ENCODE data around the gene GPR171. TPM values are rescaled to one million over a fixed set of nuclear protein-coding genes. Genes with fewer than 3 reads are reported as not detected.

GPR171 gene
- total RNA-seq, 2 experiments from 2014 or later, result 84.9 to 111 TPM

DNA sequence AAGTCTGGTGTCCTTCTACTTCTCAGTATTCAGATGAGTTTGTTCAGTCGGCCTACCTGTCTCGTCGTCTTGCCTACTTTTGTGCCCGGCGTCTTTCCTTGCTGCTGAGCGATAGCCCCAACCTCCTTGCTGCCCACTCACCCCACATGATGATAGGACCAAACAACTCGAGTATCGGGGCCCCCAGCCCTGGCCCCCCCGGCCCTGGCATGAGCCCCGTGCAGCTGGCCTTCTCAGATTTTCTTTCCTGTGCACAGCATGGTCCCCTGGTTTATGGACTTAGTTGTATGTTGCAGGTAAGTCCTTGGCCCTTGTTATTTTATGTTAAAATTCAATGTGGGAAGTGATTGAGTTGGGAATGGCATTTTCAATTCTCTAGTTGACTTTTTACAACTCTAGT lies 43.2 kb downstream of the GPR171 start:
- ChIA-PET CTCF (interaction anchor here (0.9 to 1.5 kb wide), 2 partner anchors 8 to 14 kb away, joined by 3 to 5 read pairs; no protein-coding TSS in a partner anchor), POLR2A (no interaction called here)
- DNase-seq (no peak), ATAC-seq (no peak)
- intact Hi-C loops (cut with DNase I, micrococcal nuclease), result loop anchor here in 1 of 2 experiments (10.0 kb wide), 2 partner anchors 305 to 755 kb away; partner anchors contain the start of gene IGSF10
- Mint-ChIP-seq H3K4me1 (no peaks in the 10 kb centered on the region), H3K27me3 (peaks cover 4% of the 10 kb centered on the region), H3K36me3 (ENCODE audit: low read depth) (no peaks in the 10 kb centered on the region), H3K9me3 (ENCODE audit: low read depth) (no peaks in the 10 kb centered on the region), H3K27ac (no peak overlapping the region), H3K4me3 (no peak overlapping the region)

DNA sequence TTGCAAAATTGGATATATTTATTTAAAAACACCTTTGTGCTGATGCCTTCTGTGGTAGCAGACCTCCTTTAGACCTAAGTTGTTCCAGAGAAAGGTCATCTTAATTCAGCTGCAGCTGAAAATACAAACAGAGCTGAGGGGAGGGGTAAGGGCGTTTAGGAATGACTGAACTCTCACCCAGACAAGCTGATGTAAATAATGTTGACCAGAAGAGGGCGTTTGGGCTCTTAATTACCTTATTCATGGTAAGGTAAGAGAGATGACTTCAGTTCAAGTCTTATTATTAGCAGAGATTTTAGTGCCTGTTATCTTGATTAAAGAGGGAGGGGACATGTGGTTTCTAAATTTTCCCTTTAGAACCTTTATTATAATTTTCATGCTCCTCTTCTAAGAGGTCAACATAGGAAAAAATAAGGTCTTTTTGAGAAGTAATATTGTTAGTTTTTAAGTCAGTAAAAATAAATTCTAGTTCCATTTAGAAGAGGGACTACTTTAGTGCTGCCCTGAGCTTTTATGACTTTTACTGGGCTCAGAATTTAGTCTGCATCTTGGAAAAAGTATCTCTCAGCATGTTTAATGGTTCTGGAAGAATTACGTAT lies 46.3 kb downstream of the GPR171 start:
- H3K4me1 Mint-ChIP-seq, result no peaks in the 10 kb centered on the region
- CTCF ChIA-PET, result interaction anchor here (0.6 to 2.1 kb wide), 26 partner anchors 10 to 682 kb away, joined by 3 to 18 read pairs (median 4); no protein-coding TSS in a partner anchor
- H3K4me3 Mint-ChIP-seq, result no peak overlapping the region
- H3K9me3 Mint-ChIP-seq (ENCODE audit: low read depth), result no peaks in the 10 kb centered on the region
- POLR2A ChIA-PET, result no interaction called here
- intact Hi-C loops (cut with DNase I, micrococcal nuclease), result loop anchor here in 1 of 2 experiments (1.0 to 2.0 kb wide), 2 partner anchors 127 to 682 kb away; no protein-coding TSS in a partner anchor
- no peak overlapping the region for H3K27ac Mint-ChIP-seq
- peak; percentile 46 for DNase-seq
- no peaks in the 10 kb centered on the region for H3K36me3 Mint-ChIP-seq (ENCODE audit: low read depth)
- ATAC-seq, result peak; percentile 92
- H3K27me3 Mint-ChIP-seq, result peaks cover 4% of the 10 kb centered on the region

DNA sequence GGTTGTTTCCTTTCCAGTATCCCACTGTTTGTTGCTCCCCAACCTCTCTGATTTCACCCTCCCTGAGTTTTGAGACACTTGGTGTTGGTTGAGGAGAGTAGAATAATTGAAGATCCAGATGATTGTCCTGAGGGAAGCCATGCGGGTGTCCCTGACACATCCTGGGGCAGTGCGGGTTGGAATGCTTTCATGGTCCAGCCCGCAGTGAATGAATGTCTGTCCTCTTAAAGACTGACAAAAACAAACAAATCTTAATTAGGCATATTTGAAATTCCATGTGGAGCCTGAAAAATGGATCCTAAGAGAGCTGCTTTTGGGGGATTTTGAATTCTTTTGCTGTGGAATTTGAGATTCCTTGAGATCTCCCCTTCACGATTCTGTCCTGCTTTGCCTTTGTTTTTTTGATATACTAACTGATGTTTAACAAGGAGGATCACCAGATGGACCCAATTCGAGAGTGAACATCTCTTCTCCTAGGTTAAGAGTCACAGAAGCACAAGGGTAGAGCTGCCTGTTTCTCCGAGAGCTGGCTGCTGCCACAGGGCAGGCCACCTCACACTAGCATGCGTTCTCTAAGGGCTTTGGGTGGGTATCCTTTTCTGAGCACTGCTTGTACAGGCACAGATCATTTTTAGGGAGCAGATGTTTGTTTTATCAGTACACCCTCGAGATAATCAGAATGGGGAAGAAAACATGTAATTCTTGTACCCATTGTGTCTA lies 47.4 kb downstream of the GPR171 start:
- DNase-seq (no peak), ATAC-seq (no peak)
- peaks cover 2% of the 10 kb centered on the region for H3K27me3 Mint-ChIP-seq
- POLR2A ChIA-PET, result no interaction called here
- CTCF ChIA-PET, result interaction anchor here (0.5 to 2.1 kb wide), 16 partner anchors 8 to 683 kb away, joined by 3 to 18 read pairs (median 4); no protein-coding TSS in a partner anchor
- intact Hi-C loops (cut with DNase I, micrococcal nuclease), result loop anchor here in 1 of 2 experiments (1.0 to 2.0 kb wide), 2 partner anchors 128 to 683 kb away; no protein-coding TSS in a partner anchor
- H3K4me3 Mint-ChIP-seq, result no peak overlapping the region
- H3K36me3 Mint-ChIP-seq (ENCODE audit: low read depth), result no peaks in the 10 kb centered on the region
- H3K9me3 Mint-ChIP-seq (ENCODE audit: low read depth), result no peaks in the 10 kb centered on the region
- no peak overlapping the region for H3K27ac Mint-ChIP-seq
- H3K4me1 Mint-ChIP-seq, result no peaks in the 10 kb centered on the region

DNA sequence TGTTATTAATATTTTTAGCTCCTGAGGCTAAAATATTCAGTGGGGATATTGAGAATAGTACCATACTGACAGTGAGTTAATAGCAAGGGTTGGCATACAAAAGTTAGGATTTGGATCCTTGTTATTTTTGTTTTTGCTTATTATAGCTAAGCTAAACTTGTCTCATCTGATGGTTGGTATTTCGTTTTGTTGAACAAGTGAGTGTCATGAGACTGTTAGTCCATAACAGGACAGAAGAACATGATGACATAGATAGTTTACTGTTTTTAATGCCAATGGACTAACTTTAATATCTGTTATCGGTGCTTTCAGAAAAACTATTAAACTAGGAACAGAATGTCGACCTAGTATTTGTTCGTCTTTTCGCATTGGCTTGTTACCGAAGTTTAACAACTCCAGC lies 48.5 kb downstream of the GPR171 start:
- Mint-ChIP-seq H3K4me1 (no peaks in the 10 kb centered on the region), H3K27me3 (peaks cover 2% of the 10 kb centered on the region), H3K4me3 (no peak overlapping the region), H3K27ac (no peak overlapping the region), H3K9me3 (ENCODE audit: low read depth) (no peaks in the 10 kb centered on the region), H3K36me3 (ENCODE audit: low read depth) (no peaks in the 10 kb centered on the region)
- intact Hi-C loops (cut with DNase I, micrococcal nuclease), result no loop called here
- DNase-seq (no peak), ATAC-seq (no peak)
- ChIA-PET POLR2A (no interaction called here), CTCF (interaction anchor here (0.7 to 1.4 kb wide), 5 partner anchors 8 to 134 kb away, joined by 3 to 6 read pairs (median 5); partner anchors contain the start of gene P2RY14)

DNA sequence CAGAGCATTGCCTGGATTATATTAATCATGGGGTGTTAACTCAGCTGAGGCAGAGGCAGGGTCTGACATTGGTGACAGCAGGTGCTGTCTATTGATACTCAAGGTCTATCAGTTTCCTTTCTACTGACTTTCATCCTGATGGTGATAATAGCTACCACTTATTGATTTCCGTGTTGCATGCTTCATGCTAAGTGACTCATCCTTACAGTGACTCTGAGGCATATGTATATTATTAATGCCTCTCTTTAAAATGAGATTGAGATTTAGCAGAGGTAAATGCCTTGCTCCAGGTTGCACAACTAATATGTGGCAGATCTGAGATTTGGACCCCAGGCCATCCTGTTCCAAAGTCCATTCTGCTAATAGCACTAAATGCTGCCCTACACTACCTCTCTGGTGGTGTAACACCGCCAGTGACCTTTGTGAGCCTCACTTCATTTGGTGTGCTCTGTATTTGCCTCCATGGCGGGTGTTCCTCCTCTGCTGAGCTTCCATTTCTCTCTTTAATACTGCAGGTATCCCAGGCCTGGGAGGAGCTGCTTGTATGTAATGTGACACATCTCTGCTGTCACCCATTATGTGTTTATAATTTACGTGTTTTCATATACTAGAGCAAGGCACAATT lies 50.4 kb downstream of the GPR171 start:
- ATAC-seq (no peak), DNase-seq (no peak)
- ChIA-PET CTCF (interaction anchor here (0.9 to 1.6 kb wide), 2 partner anchors 10 to 130 kb away, joined by 3 to 4 read pairs; no protein-coding TSS in a partner anchor), POLR2A (no interaction called here)
- Mint-ChIP-seq H3K4me1 (no peaks in the 10 kb centered on the region), H3K27me3 (peaks cover 2% of the 10 kb centered on the region), H3K4me3 (no peak overlapping the region), H3K9me3 (ENCODE audit: low read depth) (no peaks in the 10 kb centered on the region), H3K27ac (no peak overlapping the region), H3K36me3 (ENCODE audit: low read depth) (no peaks in the 10 kb centered on the region)
- intact Hi-C loops (cut with DNase I, micrococcal nuclease), result no loop called here

Other genes starting within 250 kb of the GPR171 start
- gene CLRN1, start 230.5 kb downstream of the GPR171 start, total RNA-seq, result not detected
- 1 to 10 TPM; 2.4 to 3.0 TPM for gene MED12L, start 117.6 kb downstream of the GPR171 start, total RNA-seq
- gene P2RY14, start 75.3 kb upstream of the GPR171 start, total RNA-seq, result under 1 TPM; 0.16 to 0.25 TPM
- 1 to 10 TPM; 2.3 to 2.5 TPM for gene GPR87, start 113.6 kb upstream of the GPR171 start, total RNA-seq
- gene P2RY13, start 126.3 kb upstream of the GPR171 start, total RNA-seq, result not detected
- gene P2RY12, start 181.5 kb upstream of the GPR171 start, total RNA-seq, result not detected

All from activated CD4-positive, alpha-beta T cell treated with anti-CD3 and anti-CD28 coated beads for 36 hours (primary cell).